Spleen (tissue), 11 donors: ENCODE results near the gene PRSS38. TPM values are rescaled to one million over a fixed set of nuclear protein-coding genes. Genes with fewer than 3 reads are reported as not detected.

Experiments used
- DNase-seq: peaks from one replicate; pipeline ENCODE4 v3.0.0-alpha.2; 2020
- H3K27ac ChIP-seq, 8 donors: fragments of 200-600 bp; sonication (generic) in 7 of 8; 1 replicate in 4 of 8; 2 replicates in 4 of 8; pipeline versions ENCODE4 v1.5.0 to v1.8.0; 2016 to 2021; ENCODE audit warnings: inconsistent platforms in 4 of 8, mild to moderate bottlenecking in 4 of 8, moderate library complexity in 1 of 8
- H3K27me3 ChIP-seq, 7 donors: fragments of 200-600 bp; sonication (generic) in 6 of 7; replicated peaks in 1 of 7; 1 replicate in 4 of 7; 2 replicates in 3 of 7; pipeline versions ENCODE4 v1.5.0 to v1.8.0; 2016 to 2021; ENCODE audit warnings: inconsistent platforms in 3 of 7, mild to moderate bottlenecking in 1 of 7
- H3K36me3 ChIP-seq, 6 donors: fragments of 200-600 bp; sonication (generic) in 5 of 6; 1 replicate in 4 of 6; 2 replicates in 2 of 6; pipeline versions ENCODE4 v1.5.0 to v1.8.0; 2016 to 2021; ENCODE audit warnings: inconsistent platforms in 2 of 6
- H3K4me1 ChIP-seq, 6 donors: fragments of 200-600 bp; sonication (generic) in 5 of 6; 1 replicate in 3 of 6; 2 replicates in 3 of 6; pipeline versions ENCODE4 v1.5.0 to v1.8.0; 2016 to 2021; ENCODE audit warnings: inconsistent platforms in 3 of 6
- H3K4me3 ChIP-seq, 8 donors: fragments of 200-600 bp; sonication (generic) in 7 of 8; 1 replicate in 4 of 8; 2 replicates in 4 of 8; pipeline versions ENCODE4 v1.5.0 to v1.8.0; 2016 to 2021; ENCODE audit warnings: inconsistent platforms in 4 of 8, mild to moderate bottlenecking in 4 of 8, moderate library complexity in 2 of 8
- H3K9me3 ChIP-seq, 8 donors: fragments of 200-600 bp; sonication (generic) in 7 of 8; 1 replicate in 4 of 8; 2 replicates in 4 of 8; pipeline versions ENCODE4 v1.5.0 to v1.8.0; 2016 to 2021; ENCODE audit warnings: inconsistent platforms in 4 of 8
- CTCF ChIP-seq, 11 experiments: fragments of 200-600 bp in 7 of 11; fragments of 450-650 bp in 4 of 11; sonication (generic) in 4 of 11; IDR thresholded peaks in 8 of 11; conservative IDR thresholded peaks in 3 of 11; 1 replicate in 7 of 11; 2 replicates in 4 of 11; pipeline versions ENCODE4 v1.4.0 to v1.8.0; 2016 to 2021; ENCODE audit warnings: antibody characterized with exemption in 11 of 11, inconsistent platforms in 4 of 11, mild to moderate bottlenecking in 1 of 11
- POLR2A ChIP-seq, 3 donors: fragments of 450-650 bp; IDR thresholded peaks; one replicate each; pipeline ENCODE4 v1.5.1; 2017; ENCODE audit warnings: antibody characterized with exemption in 3 of 3, mild to moderate bottlenecking in 1 of 3
- POLR2AphosphoS5 ChIP-seq, 3 donors: sonication (generic); formaldehyde crosslinking; IDR thresholded peaks; one replicate each; pipeline ENCODE4 v1.5.1; 2017; ENCODE audit warnings: antibody characterized with exemption in 3 of 3
- WGBS, 5 donors: extraction: QIAGEN DNeasy Blood & Tissue Kit in 3 of 5; methylation state at CpG; one replicate each; pipeline versions ENCODE4 v1.1.5 to v1.1.7; 2013 to 2018; 5-methylcytosine and 5-hydroxymethylcytosine counted together
- intact Hi-C: fragments of 100-400 bp; cut with DNase I; formaldehyde crosslinking; loops from one replicate; pipeline ENCODE4 v1.15.0; 2023; ENCODE audit warnings: low total_unique reads
- polyA plus RNA-seq, 3 donors: library from polyadenylated mRNA; stranded (reverse); fragments of 200-250 nt; gene quantifications; one replicate each; pipeline ENCODE4 v1.2.1, GENCODE V29; 2013
- total RNA-seq, 7 donors: library from RNA; depleted of rRNA in 3 of 7; stranded (reverse); fragments of >200 nt in 3 of 7; fragmentation: NEBNext Ultra II Directional in 4 of 7; extraction: Animal tissue kit (Norgen Biotek cat#: 25700) in 4 of 7; gene quantifications; one replicate each; pipeline versions ENCODE4 v1.1.0 to v1.2.1, GENCODE V29; 2016 to 2021
- donor health status: healthy with polysubstance abuse.
- donor health status: DM: no; HTN: no; CAD: no; lungs with moderate emphysema.
- donor health status: DM: no; HTN: no; CAD: no.
- donor health status: Bipolar disorder and iron deficiency.
- donor health status: healthy.
- donor health status: DM: no; HTN: no; CAD: no.
- donor health status: DM: yes; HTN: yes; CAD: no.

The PRSS38 gene
- total and polyA plus RNA-seq, 10 donors, result not detected

DNA sequence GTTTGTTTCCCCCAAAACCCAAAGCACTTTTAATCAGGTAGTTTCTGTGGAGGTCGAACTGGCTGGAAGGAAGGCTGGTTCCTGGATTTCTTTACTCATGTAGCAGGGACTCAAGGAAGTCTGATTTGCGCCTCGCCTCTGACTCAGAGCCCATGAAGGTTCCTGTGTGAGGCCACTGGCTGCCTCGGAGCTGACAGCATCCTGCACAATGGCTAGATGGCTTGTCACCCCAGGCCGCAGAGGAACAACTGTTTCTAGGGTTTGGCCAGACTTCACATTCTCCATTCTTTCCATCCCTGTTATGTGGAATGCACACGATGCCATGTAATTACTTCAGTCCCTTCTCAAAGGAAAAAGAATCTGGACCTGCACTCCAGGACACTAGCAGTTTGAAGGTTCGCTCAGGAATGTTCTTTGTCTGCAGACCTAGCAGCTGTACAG is 39.1 kb upstream of the PRSS38 start:
- H3K9me3 ChIP-seq, result no peaks in the 10 kb centered on the region
- H3K4me3 ChIP-seq, result no peak overlapping the region
- no peak overlapping the region for H3K27ac ChIP-seq
- TF ChIP-seq POLR2A (IDR thresholded peaks at IDR 0.05), result no peak
- TF ChIP-seq POLR2AphosphoS5 (IDR thresholded peaks at IDR 0.05), result no peak
- no peak for TF ChIP-seq CTCF (IDR thresholded peaks at IDR 0.05 in 8 of 11, conservative IDR thresholded peaks at IDR 0.05 in 3 of 11)
- peaks cover 0 to 17% (median 5%) of the 10 kb centered on the region in 6 donors for H3K4me1 ChIP-seq
- peak; percentile 59 for DNase-seq
- no peaks in the 10 kb centered on the region for H3K27me3 ChIP-seq
- H3K36me3 ChIP-seq, result peaks cover 0 to 80% (median 18%) of the 10 kb centered on the region in 6 donors
- intact Hi-C loops, result no loop called here
- WGBS, 5 donors, result 86 to 89% (median 88%) methylated on average over 7 of the region's 7 CpGs

- no peak for DNase-seq
- H3K36me3 ChIP-seq, result peaks cover 0 to 78% (median 19%) of the 10 kb centered on the region in 6 donors
- peaks cover 0 to 17% (median 5%) of the 10 kb centered on the region in 6 donors for H3K4me1 ChIP-seq
- no peak for TF ChIP-seq CTCF (IDR thresholded peaks at IDR 0.05 in 8 of 11, conservative IDR thresholded peaks at IDR 0.05 in 3 of 11)
- no peak for TF ChIP-seq POLR2A (IDR thresholded peaks at IDR 0.05)
- TF ChIP-seq POLR2AphosphoS5 (IDR thresholded peaks at IDR 0.05), result no peak
- 87 to 93% (median 90%) methylated on average over 11 of the region's 11 CpGs for whole genome bisulfite sequencing, 5 donors
- no peaks in the 10 kb centered on the region for H3K27me3 ChIP-seq
- H3K4me3 ChIP-seq, result no peak overlapping the region
- H3K27ac ChIP-seq, result no peak overlapping the region
- no peaks in the 10 kb centered on the region for H3K9me3 ChIP-seq
- intact Hi-C loops, result no loop called here
Measured at GRCh38 chr1:227777156-227777555, 38.3 kb upstream of the PRSS38 start.

DNA sequence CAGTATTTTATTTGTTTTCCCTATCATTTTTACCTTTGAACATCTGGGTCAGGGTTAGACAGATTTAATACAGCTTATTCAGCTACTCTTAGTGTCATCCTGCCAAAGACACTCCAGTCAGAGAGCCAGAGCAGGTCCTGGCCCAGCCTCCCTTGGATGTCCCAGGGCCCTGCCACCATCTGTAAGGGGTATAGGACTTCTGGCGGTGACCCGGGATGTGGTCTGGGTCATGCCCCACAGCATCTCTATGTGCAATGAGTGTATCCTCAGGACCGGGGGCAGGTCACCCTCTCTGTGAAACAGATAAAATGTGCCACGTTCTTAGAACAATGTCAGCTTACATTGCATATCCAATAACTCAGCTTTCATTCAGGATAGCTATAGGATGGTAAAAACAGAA is 37.8 kb upstream of the PRSS38 start:
- H3K36me3 ChIP-seq, result peaks cover 0 to 79% (median 19%) of the 10 kb centered on the region in 6 donors
- intact Hi-C loops, result no loop called here
- no peak overlapping the region for H3K4me3 ChIP-seq
- peaks cover 0 to 17% (median 5%) of the 10 kb centered on the region in 6 donors for H3K4me1 ChIP-seq
- WGBS, 5 donors, result 92 to 100% (median 98%) methylated on average over 4 of the region's 4 CpGs
- TF ChIP-seq POLR2AphosphoS5 (IDR thresholded peaks at IDR 0.05) (no peak), CTCF (IDR thresholded peaks at IDR 0.05 in 8 of 11, conservative IDR thresholded peaks at IDR 0.05 in 3 of 11) (no peak), POLR2A (IDR thresholded peaks at IDR 0.05) (no peak)
- no peaks in the 10 kb centered on the region for H3K9me3 ChIP-seq
- DNase-seq, result no peak
- no peaks in the 10 kb centered on the region for H3K27me3 ChIP-seq
- H3K27ac ChIP-seq, result no peak overlapping the region

DNA sequence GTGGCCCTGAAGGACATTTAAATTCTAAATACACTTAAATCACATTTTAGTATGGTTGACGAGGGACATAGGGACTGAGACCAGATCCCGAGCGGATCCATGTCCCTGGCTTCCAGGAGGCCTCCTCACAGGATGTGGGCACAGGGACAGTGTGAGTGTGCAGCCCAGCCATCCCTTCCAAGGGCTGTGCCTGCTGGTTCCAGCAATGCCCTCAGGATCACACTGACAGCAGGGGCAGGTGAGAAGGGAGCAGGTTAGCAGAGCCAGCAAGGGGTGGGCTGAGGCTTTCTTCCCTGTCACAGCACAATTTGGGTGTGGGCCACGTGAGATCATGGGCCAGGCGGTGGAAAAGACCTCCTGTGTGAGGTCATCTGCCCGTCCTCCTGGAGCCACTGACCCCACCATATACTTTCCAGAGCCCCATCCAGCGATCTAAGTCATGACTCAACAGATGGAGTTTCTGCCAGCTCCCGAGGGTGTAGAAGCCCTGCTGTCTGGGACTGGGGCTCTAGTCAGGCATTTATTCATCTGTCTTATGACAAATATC is 37.0 kb upstream of the PRSS38 start:
- H3K4me3 ChIP-seq, result no peak overlapping the region
- no peak for DNase-seq
- WGBS, 5 donors, result 93 to 98% (median 95%) methylated on average over 8 of the region's 8 CpGs
- H3K4me1 ChIP-seq, result peaks cover 0 to 16% (median 5%) of the 10 kb centered on the region in 6 donors
- no peak overlapping the region for H3K27ac ChIP-seq
- TF ChIP-seq CTCF (IDR thresholded peaks at IDR 0.05 in 8 of 11, conservative IDR thresholded peaks at IDR 0.05 in 3 of 11) (no peak), POLR2AphosphoS5 (IDR thresholded peaks at IDR 0.05) (no peak), POLR2A (IDR thresholded peaks at IDR 0.05) (no peak)
- no peaks in the 10 kb centered on the region for H3K9me3 ChIP-seq
- no peaks in the 10 kb centered on the region for H3K27me3 ChIP-seq
- H3K36me3 ChIP-seq, result peaks cover 0 to 79% (median 19%) of the 10 kb centered on the region in 6 donors
- intact Hi-C loops, result no loop called here
